HepG2 (cell line): ENCODE results near the gene TNP2. TPM values are rescaled to one million over a fixed set of nuclear protein-coding genes. Genes with fewer than 3 reads are reported as not detected.
A peak's percentile ranks its signal among the peaks of the same experiment; 100 is the strongest.

ENCODE experiments used
- ATAC-seq: fragments of 200-7000 bp; cut with Tn5 transposase; 3 replicates; pipeline ENCODE4 v1.9.1; 2020; ENCODE audit warnings: mild to moderate bottlenecking, moderate library complexity
- BruUV-seq: library from RNA; stranded (reverse); fragments of 400-500 nt; replicated peaks from 2 replicates; lab custom pipeline; 2021; lab: Mats Ljungman, UMichigan
- CTCF ChIA-PET: fragments of 300-600 bp; formaldehyde crosslinking; extraction: SDS; loops from one replicate; lab custom pipeline; 2021; ENCODE audit warnings: low total read pairs, inconsistent platforms, low intra/inter-chr PET ratio; lab: Yijun Ruan, JAX
- POLR2A ChIA-PET: fragments of 350-600 bp; sonication (Branson Sonifier 250); formaldehyde crosslinking; loops from one replicate; lab custom pipeline; 2020; ENCODE audit warnings: antibody characterized with exemption, inconsistent platforms; lab: Yijun Ruan, JAX
- DNase-seq: peaks from one replicate; pipeline ENCODE4 v3.0.0-alpha.2; 2015; ENCODE audit warnings: low spot score
- FAIRE-seq: peaks from 3 replicates; lab custom pipeline; 2011; peaks lifted over from hg19 to GRCh38; lab: Jason Lieb, UNC
- H2AFZ ChIP-seq: one replicate; pipeline ENCODE4 v1.6.1; 2011; ENCODE audit warnings: low read length, inconsistent platforms
- H3K27ac ChIP-seq: fragments of 300-600 bp; 3 replicates; pipeline ENCODE4 v1.8.0; 2011; ENCODE audit warnings: mixed run types, mild to moderate bottlenecking, mixed read lengths, low read length, inconsistent platforms; ENCODE audit not compliant: insufficient read depth; ENCODE audit errors: extremely low read length
- H3K27me3 ChIP-seq, 2 experiments: fragments of 200-600 bp in 1 of 2; 2 replicates in 1 of 2; 3 replicates in 1 of 2; pipeline versions ENCODE4 v1.6.0 to v1.8.0; 2011; ENCODE audit warnings: low read length in 2 of 2, mild to moderate bottlenecking in 2 of 2, moderate library complexity in 2 of 2, inconsistent platforms in 1 of 2; ENCODE audit not compliant: insufficient read depth in 2 of 2, control insufficient read depth in 1 of 2
- H3K36me3 ChIP-seq, 2 experiments: fragments of 200-600 bp in 1 of 2; replicated peaks in 1 of 2; 2 replicates in 1 of 2; 3 replicates in 1 of 2; pipeline versions ENCODE4 v1.5.1 to v1.8.0; 2011; ENCODE audit warnings: low read length in 2 of 2, inconsistent platforms in 1 of 2; ENCODE audit not compliant: insufficient read depth in 2 of 2, control insufficient read depth in 1 of 2
- H3K4me1 ChIP-seq: 2 replicates; pipeline ENCODE4 v1.5.1; 2012; ENCODE audit warnings: low read length, inconsistent platforms; ENCODE audit not compliant: insufficient read depth
- H3K4me2 ChIP-seq: 2 replicates; pipeline ENCODE4 v1.6.0; 2011; ENCODE audit warnings: low read depth, low read length, inconsistent platforms
- H3K4me3 ChIP-seq, 3 experiments: fragments of 200-600 bp in 1 of 3; sonication (generic), shearing (Covaris generic) in 1 of 3; replicated peaks in 1 of 3; 2 replicates each; pipeline ENCODE4 v1.5.1; 2011 to 2016; ENCODE audit warnings: low read length in 3 of 3, inconsistent platforms in 2 of 3, low read depth in 2 of 3, mild to moderate bottlenecking in 2 of 3, control low read depth in 1 of 3, mixed read lengths in 1 of 3; ENCODE audit not compliant: insufficient read depth in 1 of 3
- H3K79me2 ChIP-seq: one replicate; pipeline ENCODE4 v1.6.1; 2011; ENCODE audit warnings: low read length, inconsistent platforms; ENCODE audit not compliant: insufficient read depth
- H3K9ac ChIP-seq: 2 replicates; pipeline ENCODE4 v1.6.0; 2011; ENCODE audit warnings: mild to moderate bottlenecking, low read depth, low read length, inconsistent platforms; ENCODE audit not compliant: insufficient read depth
- H3K9me3 ChIP-seq: 2 replicates; pipeline ENCODE4 v1.5.1; 2012; ENCODE audit warnings: mild to moderate bottlenecking, low read length
- H4K20me1 ChIP-seq: 2 replicates; pipeline ENCODE4 v1.6.0; 2011; ENCODE audit warnings: inconsistent platforms, mild to moderate bottlenecking, low read length, moderate library complexity; ENCODE audit not compliant: insufficient read depth
- AHR ChIP-seq: IDR thresholded peaks from 2 replicates; pipeline ENCODE4 v1.6.1; 2018; ENCODE audit warnings: missing genetic modification reagents, missing compliant biosample characterization
- ARNTL ChIP-seq: sonication (generic); formaldehyde crosslinking; IDR thresholded peaks from 2 replicates; pipeline ENCODE4 v1.4.0; 2020; ENCODE audit warnings: mild to moderate bottlenecking, missing genetic modification reagents
- CERS6 ChIP-seq: sonication (generic); formaldehyde crosslinking; IDR thresholded peaks from 2 replicates; pipeline ENCODE4 v1.5.0; 2020; ENCODE audit warnings: missing genetic modification reagents
- NFE2 ChIP-seq: sonication (generic); formaldehyde crosslinking; IDR thresholded peaks from 2 replicates; pipeline ENCODE4 v1.4.0; 2020; ENCODE audit warnings: missing genetic modification reagents
- NFKB2 ChIP-seq: sonication (generic); formaldehyde crosslinking; IDR thresholded peaks from 2 replicates; pipeline ENCODE4 v1.4.0; 2020; ENCODE audit warnings: missing genetic modification reagents, borderline replicate concordance
- NR2F1 ChIP-seq, 2 experiments: fragments of 450-650 bp in 1 of 2; formaldehyde crosslinking in 1 of 2; IDR thresholded peaks; 2 replicates each; pipeline versions ENCODE4 v1.5.0 to v1.6.1; 2016 to 2020; ENCODE audit warnings: mild to moderate bottlenecking in 1 of 2, missing compliant biosample characterization in 1 of 2, missing genetic modification reagents in 1 of 2, moderate library complexity in 1 of 2
- RFXANK ChIP-seq: IDR thresholded peaks from 2 replicates; pipeline ENCODE4 v1.6.1; 2016
- RFXAP ChIP-seq: sonication (generic); formaldehyde crosslinking; IDR thresholded peaks from 2 replicates; pipeline ENCODE4 v1.4.0; 2020; ENCODE audit warnings: missing genetic modification reagents, borderline replicate concordance
- SIX4 ChIP-seq: sonication (generic); formaldehyde crosslinking; IDR thresholded peaks from 2 replicates; pipeline ENCODE4 v1.4.0; 2020; ENCODE audit warnings: missing genetic modification reagents
- SNRNP70 ChIP-seq: fragments of 200-400 bp; formaldehyde crosslinking; IDR thresholded peaks from 2 replicates; pipeline ENCODE4 v1.6.1; 2017; ENCODE audit warnings: mild to moderate bottlenecking, low read depth, low read length, moderate library complexity
- SRSF9 ChIP-seq: fragments of 200-400 bp; formaldehyde crosslinking; IDR thresholded peaks from 2 replicates; pipeline ENCODE4 v1.6.1; 2018; ENCODE audit warnings: borderline replicate concordance, mild to moderate bottlenecking, low read depth, low read length; ENCODE audit not compliant: insufficient read depth, poor library complexity, severe bottlenecking
- XRCC5 ChIP-seq: fragments of 200-400 bp; formaldehyde crosslinking; optimal IDR thresholded peaks from 2 replicates; pipeline ENCODE3; 2017; ENCODE audit warnings: mild to moderate bottlenecking, low read length
- ZFP36L2 ChIP-seq: sonication (generic); formaldehyde crosslinking; IDR thresholded peaks from 2 replicates; pipeline ENCODE4 v1.4.0; 2020; ENCODE audit warnings: missing genetic modification reagents
- ZNF136 ChIP-seq: sonication (generic); formaldehyde crosslinking; IDR thresholded peaks from 2 replicates; pipeline ENCODE4 v1.8.1; 2022; ENCODE audit warnings: low read depth, mild to moderate bottlenecking, moderate library complexity, missing genetic modification reagents
- ZNF205 ChIP-seq: IDR thresholded peaks from 2 replicates; pipeline ENCODE4 v1.6.1; 2018; ENCODE audit warnings: missing biosample characterization, missing genetic modification reagents
- ZNF280B ChIP-seq: sonication (generic); formaldehyde crosslinking; IDR thresholded peaks from 2 replicates; pipeline ENCODE4 v1.5.0; 2020; ENCODE audit warnings: missing genetic modification reagents, mild to moderate bottlenecking, borderline replicate concordance
- ZNF558 ChIP-seq: sonication (generic); formaldehyde crosslinking; IDR thresholded peaks from 2 replicates; pipeline ENCODE4 v1.9.0; 2022; ENCODE audit warnings: mild to moderate bottlenecking, missing genetic modification reagents, borderline replicate concordance
- ZNF597 ChIP-seq: sonication (generic); formaldehyde crosslinking; IDR thresholded peaks from 2 replicates; pipeline ENCODE4 v1.5.0; 2020; ENCODE audit warnings: missing genetic modification reagents
- ZNF670 ChIP-seq: sonication (generic); formaldehyde crosslinking; IDR thresholded peaks from 2 replicates; pipeline ENCODE4 v1.8.0; 2022; ENCODE audit warnings: mild to moderate bottlenecking, missing genetic modification reagents, borderline replicate concordance
- ZNF746 ChIP-seq: sonication (generic); formaldehyde crosslinking; IDR thresholded peaks from 2 replicates; pipeline ENCODE4 v1.8.0; 2022; ENCODE audit warnings: mild to moderate bottlenecking, missing genetic modification reagents
- ZNF83 ChIP-seq: sonication (generic); formaldehyde crosslinking; IDR thresholded peaks from 2 replicates; pipeline ENCODE4 v1.4.0; 2020; ENCODE audit warnings: missing genetic modification reagents, mild to moderate bottlenecking, borderline replicate concordance
- WGBS: methylation state at CpG from one replicate; pipeline ENCODE4 v1.1.6; 2017; ENCODE audit warnings: low lambda C conversion rate; 5-methylcytosine and 5-hydroxymethylcytosine counted together
- in situ Hi-C: cut with HindIII; loops from 2 replicates; pipeline ENCODE4 v1.10.0; 2017; ENCODE audit warnings: low pct_unique_long_range_greater_than_20kb; ENCODE audit not compliant: extremely low pct_ligation_motif_present
- intact Hi-C: fragments of 100-400 bp; cut with micrococcal nuclease; formaldehyde crosslinking; loops from one replicate; pipeline ENCODE4 v1.10.0; 2022; ENCODE audit not compliant: unreplicated experiment
- polyA plus RNA-seq, 8 experiments: library from polyadenylated mRNA; depleted of rRNA in 3 of 8; stranded (reverse) in 7 of 8; unstranded in 1 of 8; fragments of >200 nt; fragmentation: Illumina TruSeq in 4 of 8; extraction: Trizol in 4 of 8; gene quantifications; 2 replicates each; pipeline versions ENCODE4 v1.2.1 to v1.2.3, GENCODE V29; 2011 to 2016; ENCODE audit warnings: low read depth in 4 of 8, missing spikeins in 1 of 8, mixed read lengths in 1 of 8; ENCODE audit not compliant: insufficient read depth in 1 of 8
- total RNA-seq, 5 experiments: library from RNA; depleted of rRNA; stranded (reverse); fragments of >200 nt; fragmentation: Illumina TruSeq; extraction: Trizol; gene quantifications; 2 replicates each; pipeline ENCODE4 v1.2.3, GENCODE V29; 2016; ENCODE audit warnings: low read depth in 1 of 5

Gene TNP2
- total and polyA plus RNA-seq, 2 of the 13 experiments (the other 11 are each of a cell fraction or from before 2014, with no cell fraction given): not detected

- Histone ChIP-seq H2AFZ (no peak overlapping the region), H3K27me3 (no peaks in the 10 kb centered on the region), H3K79me2 (no peaks in the 10 kb centered on the region), H3K4me3 (no peak overlapping the region), H3K27ac (peak overlapping the region; percentile 89), H3K9me3 (no peaks in the 10 kb centered on the region), H4K20me1 (no peaks in the 10 kb centered on the region), H3K36me3 (no peaks in the 10 kb centered on the region), H3K9ac (peak overlapping the region; percentile 62), H3K4me2 (peak overlapping the region; percentile 43), H3K4me1 (peaks cover 91% of the 10 kb centered on the region)
- peak; percentile 53 for ATAC-seq
- in situ Hi-C loops (no loop called here), intact Hi-C loops (loop anchor here (2.0 kb wide), 1 partner anchor 53 kb away; the partner anchor contains the start of gene SOCS1)
- WGBS: 33% methylated on average over 9 of the region's 9 CpGs
- no TSS peak for BruUV-seq
- peak; percentile 58 for FAIRE-seq
- DNase-seq: peak; percentile 86
- POLR2A ChIA-PET: interaction anchor here (1.1 to 7.4 kb wide), 6 partner anchors 12 to 61 kb away, joined by 4 to 234 read pairs (median 24); partner anchors contain the start of genes PRM2, PRM3 and SOCS1
- CTCF ChIA-PET: no interaction called here
- TF ChIP-seq ZNF558 (CRISPR knock-in tag) (no peak), NR2F1 (CRISPR knock-in tag; IDR thresholded peaks at IDR 0.05) (peak; percentile 92 to 97), ZNF280B (CRISPR knock-in tag) (no peak; the same call in 1 of the 2 replicates), NFKB2 (no peak; the same call in 1 of the 2 replicates), RFXANK (peak; percentile 66; the same call in 1 of the 2 replicates), ZFP36L2 (CRISPR knock-in tag) (no peak), ARNTL (CRISPR knock-in tag) (peak; percentile 91), NFE2 (CRISPR knock-in tag) (no peak), CERS6 (CRISPR knock-in tag) (no peak), ZNF597 (CRISPR knock-in tag) (no peak), ZNF205 (CRISPR knock-in tag) (peak; percentile 27; the same call in 1 of the 2 replicates), SRSF9 (no peak), ZNF83 (CRISPR knock-in tag) (peak; percentile 17; the same call in 1 of the 2 replicates), XRCC5 (no peak), ZNF136 (CRISPR knock-in tag) (peak; percentile 95), AHR (CRISPR knock-in tag) (no peak), ZNF746 (CRISPR knock-in tag) (peak; percentile 17; the same call in 1 of the 2 replicates), RFXAP (CRISPR knock-in tag) (no peak), SNRNP70 (no peak), SIX4 (CRISPR knock-in tag) (no peak), ZNF670 (CRISPR knock-in tag) (peak; percentile 84; the same call in 1 of the 2 replicates)
Measured at GRCh38 chr16:11309895-11310633, 40.9 kb upstream of the TNP2 start.
